ENCODE measurements around the gene MAD1L1.

- no peak for TF ChIP-seq CTCF (conservative IDR thresholded peaks at IDR 0.05; ENCODE audit: low read length)
- no peak for TF ChIP-seq EZH2phosphoT487 (IDR thresholded peaks at IDR 0.05; ENCODE audit: borderline replicate concordance, low read depth, low read length)
Observed at GRCh38 chr7:2260820-2261219, 28.1 kb upstream of the MAD1L1 start.

Data from OCI-LY7 (cell line).